AG08396 (cell line): ENCODE data around the gene ZNF24.

ENCODE experiments used
- DNase-seq: peaks from one replicate; pipeline ENCODE4 v3.0.0; 2012; ENCODE audit warnings: low spot score, mixed read lengths

The ZNF24 gene

DNA sequence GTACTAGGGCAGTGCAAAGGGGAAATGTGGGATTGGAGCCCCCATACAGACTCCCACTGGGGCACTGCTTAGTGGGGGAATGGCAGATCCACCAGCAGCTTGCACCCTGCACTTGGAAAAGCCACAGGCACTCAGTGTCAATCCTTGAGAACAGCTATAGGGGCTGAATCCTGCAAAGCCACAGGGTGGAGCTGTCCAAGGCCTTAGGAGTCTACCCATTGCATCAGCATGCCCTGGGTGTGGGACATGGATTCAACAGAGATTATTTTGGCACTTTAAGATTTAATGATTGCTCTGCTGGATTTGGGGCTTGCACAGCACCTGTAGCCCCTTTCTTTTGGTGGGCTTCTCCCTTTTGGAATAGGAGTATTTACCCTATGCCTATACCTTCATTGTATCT lies 8.6 kb upstream of the ZNF24 start:
- no peak for DNase-seq

DNA sequence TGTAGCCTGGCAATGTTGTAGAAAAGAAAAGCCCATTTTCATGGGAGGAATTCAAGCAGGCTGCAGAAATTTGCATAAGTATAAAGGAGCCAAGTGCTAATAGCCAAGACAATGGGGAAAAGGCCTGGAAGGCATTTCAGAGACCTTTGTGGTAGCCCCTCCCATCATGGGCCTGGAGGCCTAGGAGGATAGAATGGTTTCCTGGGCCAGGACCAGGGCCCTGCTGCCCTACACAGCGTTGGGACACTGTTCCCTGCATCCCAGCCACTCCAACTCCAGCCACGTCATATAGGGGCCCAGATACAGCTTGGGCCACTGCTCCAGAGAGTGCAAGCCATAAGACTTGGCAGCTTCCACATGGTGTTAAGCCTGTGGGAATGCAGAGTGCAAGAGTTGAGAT lies 8.1 kb upstream of the ZNF24 start:
- no peak for DNase-seq

DNA sequence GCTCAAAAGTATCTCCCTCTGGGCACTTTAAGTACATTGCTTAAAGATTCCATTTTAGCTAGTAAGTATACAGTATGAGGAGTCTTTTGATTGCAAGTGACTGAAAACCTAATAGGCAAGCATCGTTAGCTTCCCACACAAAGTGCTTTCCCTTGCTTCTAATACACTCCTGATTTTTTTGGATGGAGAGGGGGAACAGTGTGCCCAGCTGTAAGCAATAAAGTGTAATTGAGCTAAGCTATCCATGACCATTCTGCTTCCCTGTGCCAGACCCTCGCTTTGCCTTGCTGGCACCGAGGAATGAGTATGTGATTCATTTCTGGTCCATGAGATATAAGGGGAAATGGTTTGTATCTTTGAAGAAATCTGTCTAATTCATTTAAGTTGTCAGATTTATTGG lies 3.8 kb upstream of the ZNF24 start:
- DNase-seq, result no peak

DNA sequence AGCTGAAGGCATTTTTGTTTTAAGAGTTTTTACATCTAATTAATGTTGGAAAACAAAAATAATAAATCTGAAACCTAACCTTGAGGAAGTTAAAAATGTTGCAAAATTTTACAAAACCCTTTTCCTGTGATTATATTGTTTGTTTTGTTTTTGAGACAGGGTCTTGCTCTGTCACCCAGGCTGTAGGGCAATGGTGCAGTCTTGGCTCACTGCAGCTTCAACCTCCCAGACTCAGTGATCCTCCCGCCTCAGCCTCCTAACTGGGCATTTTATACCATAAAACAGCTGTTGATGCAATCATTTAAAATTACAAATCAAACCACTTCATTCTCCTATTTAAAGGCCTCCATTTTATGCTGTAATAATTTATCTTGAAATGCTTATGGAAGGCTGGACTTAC lies 1.7 kb upstream of the ZNF24 start:
- DNase-seq, result no peak

DNA sequence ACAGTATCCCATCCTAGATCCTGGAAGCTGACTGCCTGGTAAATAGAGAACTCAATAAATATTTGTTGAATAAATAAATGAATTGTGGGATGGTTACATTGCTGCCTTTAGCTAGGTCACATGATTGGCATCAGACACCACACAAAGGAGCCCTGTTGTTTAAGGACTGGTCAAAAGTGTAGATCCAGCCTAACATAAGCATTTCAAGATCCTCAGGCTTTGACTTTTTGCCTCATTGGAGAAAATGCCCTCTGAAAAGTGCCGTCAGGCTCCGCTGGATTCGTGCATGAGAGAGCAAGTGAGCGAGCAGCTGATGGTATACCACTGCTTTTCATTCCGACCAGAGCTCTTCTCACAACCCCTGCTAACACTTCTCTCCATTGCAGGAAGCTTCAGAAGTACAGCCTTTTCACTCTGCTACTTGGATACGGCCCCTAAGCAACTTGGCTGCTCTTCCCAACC lies 1.3 kb upstream of the ZNF24 start:
- no peak for DNase-seq

DNA sequence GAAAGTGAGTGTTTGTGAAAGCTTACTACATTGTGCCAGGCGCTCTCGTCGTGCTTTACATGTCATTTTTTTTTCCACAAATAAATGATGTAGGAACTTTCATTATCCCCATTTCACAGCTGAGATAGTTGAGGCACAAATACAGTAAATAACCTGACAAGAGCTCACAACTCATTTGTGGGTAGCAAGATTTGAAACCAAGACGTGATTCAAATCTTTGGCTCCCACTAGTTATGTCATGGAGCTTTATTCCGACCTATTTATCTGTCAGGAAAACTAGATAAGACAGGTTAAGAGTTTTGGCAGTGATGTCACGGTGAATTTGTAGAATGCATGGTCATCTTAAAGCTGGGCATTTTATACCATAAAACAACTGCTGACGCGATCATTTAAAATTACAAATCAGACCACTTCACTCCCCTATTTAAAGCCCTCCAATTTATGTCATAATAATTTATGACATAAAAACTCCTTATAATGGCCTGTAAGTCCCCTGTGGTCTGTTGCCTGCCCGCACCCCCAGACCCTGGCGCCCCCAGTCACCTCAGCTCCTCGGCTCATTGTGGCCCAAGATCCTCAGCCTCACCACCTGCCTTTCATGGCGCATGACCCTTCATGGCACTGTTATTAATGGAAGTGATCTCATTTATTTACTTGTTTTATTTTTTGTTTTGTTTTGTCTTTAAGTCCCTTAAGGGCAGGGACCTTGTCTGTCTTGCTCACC lies 678 bp upstream of the ZNF24 start:
- no peak for DNase-seq

DNA sequence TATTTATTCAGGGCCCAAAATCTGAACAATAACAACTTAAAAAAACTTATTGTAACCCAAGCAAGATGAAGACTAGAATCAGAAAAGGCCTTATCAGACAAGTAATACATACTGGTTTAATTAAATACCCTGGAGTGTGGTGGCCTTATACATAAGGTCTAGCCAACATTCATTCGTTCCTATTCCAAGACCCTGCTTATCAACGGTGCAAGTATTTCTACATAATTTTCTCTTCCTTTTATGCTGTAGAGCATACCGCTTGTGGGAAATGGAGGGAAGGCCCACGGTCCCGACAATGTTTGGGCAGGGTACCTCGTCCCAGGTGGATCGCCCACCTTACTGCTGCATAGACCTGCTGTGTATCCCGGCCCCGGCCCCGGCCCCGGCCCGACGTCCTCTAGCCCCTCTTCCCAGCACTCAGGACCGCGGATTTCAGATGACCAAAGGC lies 708 bp downstream of the ZNF24 start:
- no peak for DNase-seq

DNA sequence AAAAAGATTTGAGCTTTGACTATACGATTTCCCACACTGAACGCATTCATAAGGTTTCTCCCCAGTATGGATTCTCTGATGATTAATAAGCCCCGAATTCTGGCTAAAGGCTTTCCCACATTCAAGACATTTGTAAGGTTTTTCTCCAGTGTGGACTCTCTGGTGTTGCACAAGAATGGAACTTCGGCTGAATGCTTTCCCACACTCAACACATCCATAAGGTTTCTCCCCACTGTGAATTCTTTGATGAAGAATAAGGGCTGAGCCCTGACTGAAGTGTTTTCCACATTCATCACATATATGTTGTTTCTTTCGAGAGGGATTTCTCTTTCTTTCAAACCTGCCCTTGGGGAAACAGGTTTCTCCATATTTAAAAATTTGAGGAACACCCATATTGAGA lies 6.9 kb downstream of the ZNF24 start:
- no peak for DNase-seq

DNA sequence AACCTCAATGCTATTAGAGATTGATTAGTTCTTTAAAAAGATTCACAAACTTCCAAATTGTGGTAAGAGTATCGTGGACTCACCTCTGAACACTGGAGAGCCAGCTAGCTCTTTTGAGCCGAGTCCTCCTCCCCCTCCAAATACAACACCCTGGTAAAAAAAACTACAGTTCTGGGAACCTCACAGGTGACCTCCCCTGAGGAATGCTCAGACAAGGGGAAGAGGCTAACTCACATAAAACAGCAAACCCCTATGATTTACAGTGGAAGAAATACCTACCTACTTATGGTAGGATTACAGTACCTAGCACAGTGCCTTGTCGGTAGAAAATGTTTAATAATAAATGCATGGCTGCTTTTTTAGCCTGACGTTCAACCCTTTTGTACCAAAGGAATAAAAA lies 8.4 kb downstream of the ZNF24 start:
- DNase-seq, result no peak

DNA sequence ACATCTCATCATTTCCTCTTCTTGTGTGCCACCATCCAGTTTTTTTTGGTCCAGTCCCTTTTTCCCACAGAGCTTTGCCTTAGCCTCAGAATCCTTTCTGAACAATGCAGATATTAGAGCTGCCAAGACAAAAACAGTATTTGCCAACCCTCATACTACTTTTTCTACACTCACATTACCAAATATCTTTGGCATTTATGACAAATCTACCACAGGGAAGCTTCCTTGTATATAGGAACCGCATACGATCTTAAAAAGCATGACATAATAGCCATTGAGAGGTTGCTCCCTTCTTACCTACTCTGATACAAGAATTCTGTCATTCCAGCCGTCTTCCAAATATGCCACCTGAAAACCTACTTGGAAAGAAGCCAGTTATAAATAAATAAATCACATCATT lies 9.4 kb downstream of the ZNF24 start:
- no peak for DNase-seq

DNA sequence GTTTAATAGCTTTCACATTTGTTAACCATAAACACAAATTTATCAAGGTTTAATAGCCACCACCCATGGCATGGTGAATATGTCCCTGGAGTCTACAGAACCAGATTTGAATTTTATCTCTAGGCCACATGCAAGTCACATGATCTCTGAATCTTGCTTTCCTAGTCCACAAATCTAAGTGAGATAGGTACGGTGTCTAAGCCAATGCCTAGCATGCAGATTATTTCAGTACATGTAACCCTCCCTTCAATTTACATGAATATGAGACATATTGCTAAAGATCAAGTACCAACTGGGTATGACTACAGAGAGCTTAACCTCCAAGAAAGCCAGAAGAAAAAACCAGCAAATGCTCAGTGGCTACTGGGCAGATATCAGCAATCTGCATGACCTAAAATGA lies 10.0 kb downstream of the ZNF24 start:
- no peak for DNase-seq

DNA sequence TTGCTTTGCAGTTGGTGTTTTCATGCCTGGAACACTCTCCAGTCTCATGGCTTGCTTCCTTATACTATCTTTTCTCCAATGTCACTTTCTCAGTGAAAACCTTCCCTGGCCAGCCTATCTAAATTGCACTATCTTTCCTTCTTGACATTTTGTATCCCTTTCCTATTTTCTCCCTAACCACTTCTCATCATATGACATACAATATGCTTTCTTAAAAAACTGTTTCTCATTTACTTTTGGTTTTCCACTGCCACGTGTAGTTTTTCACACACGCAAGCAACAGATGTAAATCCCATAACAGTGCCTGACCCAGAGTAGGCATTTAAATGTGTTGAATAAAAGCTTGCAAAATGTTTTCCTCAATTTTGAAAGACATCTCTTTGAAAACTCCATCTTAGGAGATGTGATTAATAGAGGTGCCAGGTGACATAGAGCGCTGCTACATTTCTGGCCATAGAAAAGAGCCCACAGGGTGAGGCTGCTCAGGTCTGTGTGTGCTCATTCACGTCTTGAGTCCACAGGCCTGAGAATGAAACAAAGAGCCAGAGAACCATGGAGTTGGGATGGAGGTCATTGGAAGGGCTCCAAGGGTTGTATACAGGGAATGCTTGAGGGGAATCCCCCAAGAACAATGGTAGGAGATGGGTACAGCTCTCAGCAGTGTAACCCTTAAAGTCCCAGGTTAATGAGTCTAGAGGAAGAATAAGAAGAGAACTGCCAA lies 12.7 kb downstream of the ZNF24 start:
- no peak for DNase-seq

DNA sequence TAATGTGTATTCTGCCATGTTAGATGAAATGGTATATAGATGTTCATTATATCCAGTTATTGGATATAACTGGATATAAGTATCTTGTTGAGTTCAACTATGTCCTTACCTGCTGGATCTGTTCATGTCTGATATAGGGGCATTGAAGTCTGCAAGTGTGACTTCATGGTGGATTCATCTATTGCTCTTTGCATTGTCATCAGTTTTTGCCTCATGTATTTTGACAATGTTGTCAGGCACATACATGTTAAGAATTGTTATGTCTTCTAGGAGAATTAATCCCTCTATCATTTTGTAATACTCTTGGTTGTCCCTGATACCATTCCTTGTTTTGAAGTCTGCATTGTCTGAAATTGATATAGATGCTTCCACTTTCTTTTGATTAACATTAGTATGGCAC lies 15.4 kb downstream of the ZNF24 start:
- DNase-seq, result no peak

DNA sequence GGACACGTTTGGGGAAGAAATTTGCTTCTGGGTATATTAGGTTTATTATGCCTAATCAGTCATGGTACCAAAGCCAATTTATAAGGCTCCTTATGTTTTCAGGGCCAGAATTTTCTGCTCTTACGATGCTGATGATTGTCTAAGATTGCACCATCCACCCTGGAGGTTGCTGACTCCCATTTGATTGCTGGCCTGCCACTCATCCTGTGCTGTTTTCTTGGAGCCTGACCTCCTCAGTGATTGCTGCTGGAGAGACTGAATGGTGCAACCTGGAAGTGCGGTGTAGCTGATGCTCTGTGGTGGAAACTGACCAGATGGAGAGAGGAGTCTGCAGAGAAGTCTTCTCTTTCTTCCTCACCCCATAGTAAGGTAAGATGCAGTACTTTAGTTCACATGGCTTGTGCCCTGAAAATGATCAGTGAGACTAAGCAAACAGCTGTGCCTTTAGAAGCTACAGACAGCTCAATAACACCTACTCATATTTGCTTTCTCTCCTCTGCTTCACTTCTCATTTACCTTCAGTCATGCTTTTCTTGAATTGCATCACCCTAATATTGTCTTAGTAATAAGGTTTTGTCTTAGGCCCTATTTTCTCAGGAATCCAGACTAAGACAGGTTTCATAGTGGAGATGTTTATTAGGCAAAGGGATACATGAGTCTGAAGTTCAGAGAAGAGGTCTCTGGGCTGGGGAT lies 17.4 kb downstream of the ZNF24 start:
- no peak for DNase-seq

DNA sequence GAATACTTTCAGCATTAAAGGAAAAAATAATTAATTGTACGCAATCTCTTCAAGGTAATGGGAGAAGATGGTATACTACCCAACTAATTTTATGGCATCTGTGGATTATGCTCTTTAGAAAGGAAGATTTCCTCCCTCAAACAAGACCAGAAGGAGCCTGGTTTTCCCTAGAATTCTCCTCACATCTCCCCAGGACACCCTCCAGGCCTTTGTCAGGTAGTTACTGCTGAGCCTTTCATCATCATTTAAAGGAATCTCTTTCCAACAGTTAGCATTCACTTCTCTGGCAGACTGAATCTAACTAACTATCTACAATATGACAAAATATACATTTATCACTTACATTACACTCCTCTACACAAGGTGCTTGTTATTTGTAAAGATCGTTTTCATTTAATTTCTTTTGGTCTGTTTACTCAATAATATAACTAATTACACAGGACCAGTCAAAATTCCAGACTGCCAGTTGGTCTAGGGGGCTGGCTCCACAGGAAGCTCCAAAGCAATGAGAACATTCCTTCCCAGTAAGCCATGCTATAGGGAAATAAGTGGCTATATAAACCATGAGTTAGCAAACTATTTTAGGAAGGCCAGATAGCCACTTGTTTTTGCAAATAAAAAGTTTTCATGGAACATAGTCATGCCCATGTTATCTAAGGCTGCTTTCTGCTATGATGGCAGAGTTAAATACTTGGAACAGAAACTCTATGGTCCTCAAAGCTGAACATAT lies 19.1 kb downstream of the ZNF24 start:
- no peak for DNase-seq

DNA sequence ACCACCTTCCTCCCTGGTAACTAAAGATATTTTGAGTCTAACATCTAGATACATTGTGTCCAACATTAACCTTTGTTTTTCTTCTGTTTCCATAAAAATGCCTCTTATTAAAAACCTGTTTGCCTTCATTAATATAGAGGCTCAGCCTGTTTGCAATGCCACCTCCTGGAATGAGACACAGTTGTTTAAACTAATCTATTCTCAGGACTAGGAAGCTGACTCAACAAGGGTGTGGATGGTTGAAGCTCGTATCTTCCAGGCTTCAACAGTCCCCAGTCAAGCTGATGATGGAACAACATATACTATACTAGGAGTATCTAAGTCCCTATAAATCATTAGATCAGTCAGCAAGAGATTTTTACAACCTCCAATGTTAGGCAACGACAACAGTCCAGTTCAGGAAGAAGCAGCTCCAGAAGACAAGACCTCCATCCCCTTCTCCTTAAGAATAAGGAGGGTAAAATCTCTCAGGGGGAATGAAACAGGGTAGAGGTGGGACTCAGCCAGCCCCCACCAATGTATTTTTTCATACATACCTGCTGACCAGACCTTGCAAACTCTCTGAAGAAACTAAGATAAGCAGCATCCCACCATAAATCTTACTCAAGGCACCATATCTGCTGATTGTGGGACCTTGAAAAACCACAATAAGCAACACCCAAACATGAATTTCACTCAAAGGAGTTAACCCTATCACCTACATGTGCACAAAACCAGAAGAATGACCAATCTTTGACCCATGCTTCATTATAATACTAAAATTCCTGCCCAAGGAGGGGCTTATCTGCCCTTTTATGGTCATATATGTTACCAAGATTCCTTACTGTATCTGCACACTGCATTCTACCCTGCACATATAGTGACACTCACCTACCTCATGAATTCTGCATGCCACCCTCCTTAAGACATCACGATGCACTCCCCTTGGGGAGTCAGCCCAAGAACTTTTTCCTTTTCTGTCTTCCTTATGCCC lies 21.4 kb downstream of the ZNF24 start:
- DNase-seq, result no peak

DNA sequence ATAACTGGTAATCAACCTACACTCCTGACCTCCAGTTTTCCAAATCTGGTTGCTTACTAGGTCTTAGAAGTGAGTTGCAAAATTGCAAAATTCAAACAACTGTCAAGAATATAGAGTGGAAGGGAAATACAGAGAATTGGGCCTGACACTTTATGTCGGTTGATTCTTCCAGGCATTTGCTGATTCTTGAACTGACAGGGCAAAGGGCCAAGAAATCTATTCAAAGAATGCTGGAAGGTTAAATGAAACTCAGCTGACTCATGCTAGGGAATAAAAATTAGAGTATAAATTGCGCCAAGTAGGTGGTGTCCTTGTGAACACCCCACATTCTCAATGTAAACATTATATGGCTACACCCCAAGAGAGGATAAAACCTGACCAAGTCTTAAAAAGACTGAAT lies 32.7 kb downstream of the ZNF24 start:
- peak; percentile 15 for DNase-seq

DNA sequence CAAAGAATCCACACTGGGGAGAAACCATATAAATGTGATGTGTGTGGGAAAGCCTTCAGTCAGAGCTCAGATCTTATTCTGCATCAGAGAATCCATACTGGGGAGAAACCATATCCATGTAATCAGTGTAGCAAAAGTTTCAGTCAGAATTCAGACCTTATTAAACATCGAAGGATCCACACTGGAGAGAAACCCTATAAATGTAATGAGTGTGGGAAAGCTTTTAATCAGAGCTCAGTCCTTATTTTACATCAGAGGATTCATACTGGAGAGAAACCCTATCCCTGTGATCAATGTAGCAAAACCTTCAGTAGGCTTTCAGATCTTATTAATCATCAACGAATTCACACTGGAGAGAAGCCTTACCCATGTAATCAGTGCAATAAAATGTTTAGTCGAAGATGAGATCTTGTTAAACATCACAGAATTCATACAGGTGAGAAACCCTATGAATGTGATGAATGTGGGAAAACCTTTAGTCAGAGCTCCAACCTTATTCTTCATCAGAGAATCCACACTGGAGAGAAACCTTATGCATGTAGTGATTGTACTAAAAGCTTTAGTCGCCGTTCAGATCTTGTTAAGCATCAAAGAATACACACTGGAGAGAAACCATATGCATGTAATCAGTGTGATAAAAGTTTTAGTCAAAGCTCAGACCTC lies 37.5 kb downstream of the ZNF24 start:
- no peak for DNase-seq

DNA sequence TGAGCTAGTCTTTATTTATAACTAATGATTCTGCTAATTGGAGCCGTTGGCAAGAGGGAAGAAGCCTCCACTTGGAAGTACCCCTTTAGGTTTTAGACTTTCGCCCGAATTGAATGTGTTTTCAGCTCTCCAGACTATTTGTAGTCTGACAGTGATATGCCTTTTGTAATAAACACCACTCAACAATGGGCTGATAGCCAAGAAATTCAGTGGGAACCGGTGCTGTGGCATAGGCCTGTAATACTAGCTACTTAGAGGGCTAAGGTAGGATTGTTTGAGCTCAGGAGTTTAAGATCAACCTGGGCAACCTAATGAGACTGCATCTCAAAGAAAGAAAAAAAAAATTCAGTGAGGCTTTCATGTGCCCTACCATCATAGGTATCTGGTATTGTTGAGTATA lies 40.6 kb downstream of the ZNF24 start:
- DNase-seq, result no peak

DNA sequence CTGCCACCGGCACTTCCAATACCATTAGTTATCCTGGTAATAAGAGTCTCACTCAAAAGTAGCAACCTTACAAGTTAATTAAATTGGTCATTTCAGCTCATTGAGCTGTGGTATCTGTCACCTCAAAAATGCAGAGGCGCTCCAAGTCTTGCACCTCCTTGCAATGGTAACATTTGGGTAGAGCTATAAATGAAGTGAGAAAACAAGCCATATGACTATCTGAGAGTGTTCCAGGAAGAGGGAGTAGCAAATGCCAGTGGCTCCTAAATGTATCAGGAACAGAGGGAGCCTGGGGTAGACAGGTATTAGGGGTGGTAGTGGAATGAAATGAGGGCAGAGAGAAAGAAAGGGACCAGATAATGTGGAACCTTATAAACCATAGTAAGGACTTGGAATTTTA lies 48.2 kb downstream of the ZNF24 start:
- no peak for DNase-seq

DNA sequence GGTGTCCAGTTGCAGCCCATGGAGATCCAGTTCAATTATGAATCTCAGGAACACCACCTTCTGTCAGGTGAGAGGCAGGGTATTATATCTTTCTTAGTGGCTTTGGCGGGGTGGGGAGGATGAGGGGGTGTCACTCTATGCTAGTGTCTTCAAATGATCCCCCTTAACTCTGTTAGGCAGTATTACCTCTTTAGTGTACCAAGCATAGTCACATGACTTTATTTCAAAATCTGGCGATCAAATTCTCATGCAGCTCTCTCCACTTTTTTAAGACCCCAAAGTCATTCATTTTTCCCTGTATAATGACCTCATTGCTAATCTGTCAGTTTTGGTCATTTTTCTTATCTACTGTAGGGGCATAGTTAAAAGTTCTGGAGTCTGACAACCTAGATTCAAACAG lies 53.1 kb downstream of the ZNF24 start:
- DNase-seq, result no peak
